ENCODE results near the gene TNFRSF11A.

The TNFRSF11A gene

DNA sequence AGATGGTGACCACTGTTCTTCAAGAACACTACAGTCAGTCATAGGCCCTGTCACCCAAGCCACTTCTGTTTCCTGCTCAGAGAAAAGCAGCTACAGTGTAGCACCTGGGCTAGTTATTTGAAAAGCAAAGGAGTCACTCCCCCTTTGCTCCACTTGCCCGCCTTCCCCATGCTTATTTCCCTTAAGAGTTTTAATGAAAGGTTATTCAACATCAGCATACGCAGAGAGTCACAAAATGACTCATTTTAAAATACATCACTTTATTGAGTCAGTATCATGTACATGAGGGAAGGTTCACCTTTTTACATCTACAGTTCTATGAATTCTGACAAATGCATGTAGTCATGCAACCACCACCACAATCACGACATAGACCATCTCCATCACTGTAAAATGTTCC, 71.3 kb downstream of the TNFRSF11A start:
- TF ChIP-seq, protein P1, sequence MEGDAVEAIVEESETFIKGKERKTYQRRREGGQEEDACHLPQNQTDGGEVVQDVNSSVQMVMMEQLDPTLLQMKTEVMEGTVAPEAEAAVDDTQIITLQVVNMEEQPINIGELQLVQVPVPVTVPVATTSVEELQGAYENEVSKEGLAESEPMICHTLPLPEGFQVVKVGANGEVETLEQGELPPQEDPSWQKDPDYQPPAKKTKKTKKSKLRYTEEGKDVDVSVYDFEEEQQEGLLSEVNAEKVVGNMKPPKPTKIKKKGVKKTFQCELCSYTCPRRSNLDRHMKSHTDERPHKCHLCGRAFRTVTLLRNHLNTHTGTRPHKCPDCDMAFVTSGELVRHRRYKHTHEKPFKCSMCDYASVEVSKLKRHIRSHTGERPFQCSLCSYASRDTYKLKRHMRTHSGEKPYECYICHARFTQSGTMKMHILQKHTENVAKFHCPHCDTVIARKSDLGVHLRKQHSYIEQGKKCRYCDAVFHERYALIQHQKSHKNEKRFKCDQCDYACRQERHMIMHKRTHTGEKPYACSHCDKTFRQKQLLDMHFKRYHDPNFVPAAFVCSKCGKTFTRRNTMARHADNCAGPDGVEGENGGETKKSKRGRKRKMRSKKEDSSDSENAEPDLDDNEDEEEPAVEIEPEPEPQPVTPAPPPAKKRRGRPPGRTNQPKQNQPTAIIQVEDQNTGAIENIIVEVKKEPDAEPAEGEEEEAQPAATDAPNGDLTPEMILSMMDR (IDR thresholded peaks at IDR 0.05; ENCODE audit: insufficient read depth, low read depth, low read length, missing control alignments), result no peak
- H3K4me3 ChIP-seq (ENCODE audit: low read length), result no peak overlapping the region
- peak; percentile 40 for DNase-seq (ENCODE audit: low read depth)

DNA sequence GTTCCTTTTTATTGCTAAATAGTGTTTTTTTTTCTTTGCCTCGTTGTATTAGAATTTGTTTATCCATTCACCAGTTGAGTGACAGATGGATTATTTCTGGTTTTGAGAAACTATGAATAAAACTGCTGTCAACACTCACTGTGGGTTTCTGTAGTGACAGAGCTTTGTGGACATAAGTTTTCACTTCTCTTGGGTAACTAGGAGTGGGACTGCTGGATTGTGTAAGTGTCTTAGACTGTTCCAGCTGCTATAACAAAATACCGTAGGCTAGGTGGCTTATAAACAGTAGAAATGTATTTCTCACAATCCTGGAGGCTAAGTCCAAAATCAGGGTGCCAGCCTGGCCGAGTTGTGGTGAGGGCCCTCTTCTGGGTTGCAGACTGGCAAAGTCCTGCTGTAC, 71.9 kb downstream of the TNFRSF11A start:
- no peak for DNase-seq (ENCODE audit: low read depth)
- no peak overlapping the region for H3K4me3 ChIP-seq (ENCODE audit: low read length)
- TF ChIP-seq, protein P1 (IDR thresholded peaks at IDR 0.05; ENCODE audit: insufficient read depth, low read depth, low read length, missing control alignments), result no peak

DNA sequence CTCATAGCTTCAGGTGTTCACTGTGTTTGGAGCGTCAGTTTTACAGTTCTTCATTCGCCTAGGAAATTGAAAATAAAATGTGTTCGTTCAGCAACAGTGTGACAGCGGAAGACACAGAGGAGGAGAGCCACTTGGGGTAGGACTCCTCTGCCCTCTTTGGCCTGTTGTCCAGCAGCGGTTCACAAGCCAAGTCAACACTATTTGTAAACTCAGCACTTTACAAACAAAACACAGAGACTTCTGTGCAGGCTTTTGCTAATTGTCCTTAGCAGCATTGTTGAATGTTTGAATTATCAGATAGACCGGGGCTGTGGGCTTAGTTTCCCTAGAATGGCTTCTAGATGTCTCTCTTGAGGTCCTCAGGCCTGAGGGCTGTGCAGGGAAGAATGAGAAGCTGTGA, 73.2 kb downstream of the TNFRSF11A start:
- DNase-seq (ENCODE audit: low read depth), result no peak
- TF ChIP-seq, protein P1 (IDR thresholded peaks at IDR 0.05; ENCODE audit: insufficient read depth, low read depth, low read length, missing control alignments), result no peak
- no peak overlapping the region for H3K4me3 ChIP-seq (ENCODE audit: low read length)

DNA sequence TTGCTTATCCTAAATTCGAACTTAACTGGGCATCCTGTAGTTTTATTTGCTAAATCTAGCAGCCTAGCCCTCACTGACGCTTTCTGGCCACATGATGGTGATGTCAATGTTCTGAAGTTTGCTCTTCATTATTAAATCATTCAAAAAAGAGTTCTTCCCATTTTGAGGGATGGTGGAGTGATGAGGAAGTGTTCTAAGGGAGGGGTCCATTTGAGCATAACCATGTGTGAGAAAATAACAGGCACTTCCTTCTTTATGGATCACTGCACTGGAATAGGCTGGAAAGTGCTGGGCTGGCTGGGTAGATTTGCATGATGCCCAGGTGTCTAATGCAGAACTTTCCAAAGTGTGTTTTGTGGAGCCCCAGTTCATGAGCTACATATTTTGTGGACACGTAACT, 74.2 kb downstream of the TNFRSF11A start:
- TF ChIP-seq, protein P1 (IDR thresholded peaks at IDR 0.05; ENCODE audit: insufficient read depth, low read depth, low read length, missing control alignments), result no peak
- DNase-seq (ENCODE audit: low read depth), result no peak
- no peak overlapping the region for H3K4me3 ChIP-seq (ENCODE audit: low read length)

DNA sequence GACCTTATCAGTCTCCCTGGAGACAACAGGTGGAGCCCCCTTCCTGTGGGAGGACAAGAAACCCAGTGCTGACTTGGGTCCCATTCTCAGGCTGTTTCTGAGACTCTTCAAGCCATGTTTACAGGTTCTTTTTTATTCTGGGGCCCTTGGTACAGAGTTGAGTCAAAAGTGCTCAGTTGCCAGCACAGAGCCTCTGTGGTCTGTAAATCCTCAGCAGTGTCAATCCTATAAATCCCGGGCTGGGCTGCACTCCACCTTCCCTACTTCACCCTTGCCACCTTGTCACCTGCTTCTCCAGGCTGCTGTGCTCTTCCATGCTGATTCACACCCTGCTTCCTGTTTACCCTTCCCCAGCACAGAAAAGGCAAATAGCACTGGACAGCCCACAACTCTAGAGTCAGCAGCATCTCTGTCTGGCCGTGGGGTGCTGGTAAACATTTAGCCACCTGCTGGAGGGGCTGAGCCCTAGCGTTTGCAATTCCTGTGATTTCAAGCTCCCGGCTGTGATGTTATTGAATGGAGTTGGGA, 74.7 kb downstream of the TNFRSF11A start:
- H3K4me3 ChIP-seq (ENCODE audit: low read length), result no peak overlapping the region
- TF ChIP-seq, protein P1 (IDR thresholded peaks at IDR 0.05; ENCODE audit: insufficient read depth, low read depth, low read length, missing control alignments), result peak; percentile 25
- DNase-seq (ENCODE audit: low read depth), result peak; percentile 27

DNA sequence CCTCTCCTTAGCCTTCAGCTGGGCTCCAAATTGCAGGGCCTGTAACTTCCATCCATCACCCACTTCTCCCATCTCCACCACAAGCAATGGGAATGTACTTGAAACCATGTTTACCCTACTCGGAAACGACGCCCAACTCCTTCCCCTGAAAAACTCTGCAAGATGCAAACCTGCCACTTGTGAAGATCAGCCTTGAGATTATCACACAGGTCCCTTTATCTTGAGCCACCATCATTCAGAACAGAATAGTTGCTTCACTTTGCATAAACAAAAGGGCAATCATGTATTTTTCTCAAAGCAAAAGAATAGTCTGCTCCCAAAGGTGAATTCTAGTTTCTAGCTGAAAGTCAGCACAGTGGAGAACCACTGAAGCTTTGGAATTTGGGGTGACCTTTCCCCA, 75.8 kb downstream of the TNFRSF11A start:
- TF ChIP-seq, protein P1 (IDR thresholded peaks at IDR 0.05; ENCODE audit: insufficient read depth, low read depth, low read length, missing control alignments), result no peak
- no peak for DNase-seq (ENCODE audit: low read depth)
- no peak overlapping the region for H3K4me3 ChIP-seq (ENCODE audit: low read length)

DNA sequence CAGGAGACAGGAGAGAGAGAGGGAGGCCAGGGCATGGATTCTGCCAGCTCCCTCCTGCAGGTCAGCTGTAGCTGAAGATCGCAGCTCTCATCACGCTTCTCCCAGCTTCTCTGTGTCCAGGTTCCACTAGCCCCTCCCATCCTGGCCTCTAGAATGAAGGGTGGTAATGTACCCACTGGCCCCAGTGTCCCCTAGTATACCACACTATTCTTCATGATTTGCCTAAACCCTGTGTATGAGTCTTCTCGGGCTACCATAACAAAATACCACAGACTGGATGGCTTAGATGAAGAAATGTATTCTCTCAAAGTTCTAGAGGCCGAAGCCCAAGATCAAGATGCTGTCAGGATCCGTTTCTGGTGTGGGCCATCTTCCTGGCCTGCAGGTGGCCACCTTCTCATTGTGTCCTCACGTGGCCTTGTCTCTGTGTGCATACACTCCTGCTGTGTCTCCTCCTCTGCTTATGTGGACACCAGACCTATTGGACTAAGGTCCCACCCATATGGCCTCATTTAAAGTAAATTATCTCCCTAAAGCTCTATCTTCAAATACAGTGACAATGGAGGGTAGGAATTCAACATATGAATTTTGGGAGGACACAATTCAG, 77.3 kb downstream of the TNFRSF11A start:
- no peak for DNase-seq (ENCODE audit: low read depth)
- TF ChIP-seq, protein P1 (IDR thresholded peaks at IDR 0.05; ENCODE audit: insufficient read depth, low read depth, low read length, missing control alignments), result no peak
- no peak overlapping the region for H3K4me3 ChIP-seq (ENCODE audit: low read length)

Measured in epithelial cell of esophagus (primary cell).